ENCODE data around the gene BTBD17. TPM values are rescaled to one million over a fixed set of nuclear protein-coding genes. Genes with fewer than 3 reads are reported as not detected.

BTBD17 gene
- total RNA-seq, 8 experiments from 2014 or later: 1.4 to 20.4 (median 4.1) TPM; not detected in 3

GRCh38 chr17:74339537-74340195 lies 22.0 kb downstream of the BTBD17 start:
- WGBS, 10 experiments: 0 to 100% (median 72%) methylated on average over 1 to 4 of the region's 19 CpGs; no CpG with 5 or more reads in 2 of the 10 experiments
- Histone ChIP-seq H3K27ac (no peak overlapping the region), H3K4me3 (no peak overlapping the region), H3K4me1 (replicated peaks in 1 of 2) (peaks cover 7 to 25% of the 10 kb centered on the region in 2 donors)
- in situ Hi-C loops (cut with MboI; ENCODE audit: low pct_unique_long_range_greater_than_20kb in 2 of 9, low sequenced_read_pairs in 9 of 9, unreplicated experiment in 9 of 9): no loop called here
- ATAC-seq (replicated peaks in 6 of 8): no peak

- in situ Hi-C loops (cut with MboI; ENCODE audit: low pct_unique_long_range_greater_than_20kb in 2 of 9, low sequenced_read_pairs in 9 of 9, unreplicated experiment in 9 of 9): no loop called here
- 44 to 81% (median 74%) methylated on average over 1 to 4 of the region's 12 CpGs; no CpG with 5 or more reads in 5 of the 10 experiments for WGBS, 10 experiments
- Histone ChIP-seq H3K4me3 (no peak overlapping the region), H3K4me1 (replicated peaks in 1 of 2) (peaks cover 2 to 19% of the 10 kb centered on the region in 2 donors), H3K27ac (no peak overlapping the region)
- ATAC-seq (replicated peaks in 6 of 8): no peak
Observed at GRCh38 chr17:74337834-74338500, 23.7 kb downstream of the BTBD17 start.

DNA sequence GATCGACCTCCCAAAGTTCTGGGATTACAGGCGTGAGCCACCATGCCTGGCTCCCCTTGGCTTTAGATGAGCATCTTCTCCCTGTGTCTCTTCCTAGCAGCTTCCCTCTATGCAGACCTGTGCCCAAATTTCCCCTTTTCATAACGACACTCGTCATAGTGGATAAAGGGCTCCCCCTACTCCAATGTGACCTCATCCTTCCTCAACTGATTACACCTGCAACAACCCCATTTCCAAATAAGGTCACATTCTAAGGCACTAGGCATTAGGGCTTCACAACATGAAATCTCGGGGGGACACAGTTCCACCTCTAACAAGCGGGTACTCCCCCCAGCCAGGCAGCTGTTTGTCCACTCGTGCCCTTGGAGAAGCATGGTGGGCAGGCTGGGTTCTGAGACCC lies 25.4 kb downstream of the BTBD17 start:
- ATAC-seq (replicated peaks in 6 of 8): no peak
- Histone ChIP-seq H3K4me3 (no peak overlapping the region), H3K4me1 (replicated peaks in 1 of 2) (peaks cover 9 to 29% of the 10 kb centered on the region in 2 donors), H3K27ac (no peak overlapping the region)
- in situ Hi-C loops (cut with MboI; ENCODE audit: low pct_unique_long_range_greater_than_20kb in 2 of 9, low sequenced_read_pairs in 9 of 9, unreplicated experiment in 9 of 9): no loop called here
- 9 to 96% (median 69%) methylated on average over 3 to 6 of the region's 7 CpGs; no CpG with 5 or more reads in 4 of the 10 experiments for WGBS, 10 experiments

- peaks cover 9 to 27% of the 10 kb centered on the region in 2 donors for H3K4me1 ChIP-seq (replicated peaks in 1 of 2)
- WGBS, 10 experiments: 22 to 60% (median 54%) methylated on average over 1 to 4 of the region's 5 CpGs; no CpG with 5 or more reads in 6 of the 10 experiments
- in situ Hi-C loops (cut with MboI; ENCODE audit: low pct_unique_long_range_greater_than_20kb in 2 of 9, low sequenced_read_pairs in 9 of 9, unreplicated experiment in 9 of 9): no loop called here
- no peak overlapping the region for H3K4me3 ChIP-seq
- H3K27ac ChIP-seq: no peak overlapping the region
- ATAC-seq (replicated peaks in 6 of 8): no peak
Observed at GRCh38 chr17:74335529-74336062, 26.1 kb downstream of the BTBD17 start.

- in situ Hi-C loops (cut with MboI; ENCODE audit: low pct_unique_long_range_greater_than_20kb in 2 of 9, low sequenced_read_pairs in 9 of 9, unreplicated experiment in 9 of 9): no loop called here
- Histone ChIP-seq H3K4me1 (replicated peaks in 1 of 2) (peaks cover 9 to 19% of the 10 kb centered on the region in 2 donors), H3K27ac (no peak overlapping the region), H3K4me3 (no peak overlapping the region)
- ATAC-seq (replicated peaks in 6 of 8): no peak
- 30 to 100% (median 71%) methylated on average over 1 to 2 of the region's 2 CpGs; no CpG with 5 or more reads in 3 of the 10 experiments for WGBS, 10 experiments
Observed at GRCh38 chr17:74334393-74335039, 27.2 kb downstream of the BTBD17 start.

GRCh38 chr17:74332763-74333283 lies 28.8 kb downstream of the BTBD17 start:
- peak overlapping the region in 1 of 2 donors; percentile 6 for H3K27ac ChIP-seq
- WGBS, 10 experiments: 10 to 100% (median 47%) methylated on average over 1 to 7 of the region's 11 CpGs; no CpG with 5 or more reads in 5 of the 10 experiments
- H3K4me3 ChIP-seq: no peak overlapping the region
- in situ Hi-C loops (cut with MboI; ENCODE audit: low pct_unique_long_range_greater_than_20kb in 2 of 9, low sequenced_read_pairs in 9 of 9, unreplicated experiment in 9 of 9): no loop called here
- peaks cover 9 to 17% of the 10 kb centered on the region in 2 donors for H3K4me1 ChIP-seq (replicated peaks in 1 of 2)
- ATAC-seq (replicated peaks in 6 of 8): peak in 6 of 8 experiments; percentile 31 to 79 (median 73)

GRCh38 chr17:74332017-74332650 lies 29.5 kb downstream of the BTBD17 start:
- Histone ChIP-seq H3K4me3 (no peak overlapping the region), H3K4me1 (replicated peaks in 1 of 2) (peaks cover 9 to 17% of the 10 kb centered on the region in 2 donors), H3K27ac (peak overlapping the region in 1 of 2 donors; percentile 6)
- peak in 3 of 8 experiments; percentile 3 to 6 (median 5) for ATAC-seq (replicated peaks in 6 of 8)
- in situ Hi-C loops (cut with MboI; ENCODE audit: low pct_unique_long_range_greater_than_20kb in 2 of 9, low sequenced_read_pairs in 9 of 9, unreplicated experiment in 9 of 9): no loop called here
- WGBS, 10 experiments: 13 to 100% (median 60%) methylated on average over 1 to 4 of the region's 7 CpGs; no CpG with 5 or more reads in 5 of the 10 experiments

DNA sequence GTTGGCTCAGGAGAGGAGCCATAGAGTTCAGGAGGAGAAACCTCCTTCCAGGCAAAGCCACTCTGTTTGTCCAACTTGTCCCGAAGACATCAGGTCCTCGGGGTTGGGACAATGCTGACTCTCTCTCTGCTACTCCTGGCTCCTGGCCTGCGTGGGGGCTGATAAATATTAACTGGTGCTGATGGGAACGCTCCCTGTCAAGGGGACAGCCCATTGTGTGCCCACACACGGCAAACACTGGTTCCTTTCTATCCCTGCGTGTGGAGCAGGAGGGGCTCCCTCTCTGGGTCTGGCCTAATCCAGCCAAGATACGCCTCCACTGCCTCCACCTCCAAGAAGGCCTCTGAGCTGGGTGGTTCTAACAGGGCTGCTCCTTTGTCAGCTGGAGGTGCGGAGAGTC lies 31.2 kb downstream of the BTBD17 start:
- WGBS, 10 experiments: 20 to 60% (median 25%) methylated on average over 1 to 4 of the region's 8 CpGs; no CpG with 5 or more reads in 5 of the 10 experiments
- no peak overlapping the region for H3K27ac ChIP-seq
- H3K4me3 ChIP-seq: no peak overlapping the region
- no peak for ATAC-seq (replicated peaks in 6 of 8)
- peaks cover 18 to 22% of the 10 kb centered on the region in 2 donors for H3K4me1 ChIP-seq (replicated peaks in 1 of 2)
- in situ Hi-C loops (cut with MboI; ENCODE audit: low pct_unique_long_range_greater_than_20kb in 2 of 9, low sequenced_read_pairs in 9 of 9, unreplicated experiment in 9 of 9): no loop called here

DNA sequence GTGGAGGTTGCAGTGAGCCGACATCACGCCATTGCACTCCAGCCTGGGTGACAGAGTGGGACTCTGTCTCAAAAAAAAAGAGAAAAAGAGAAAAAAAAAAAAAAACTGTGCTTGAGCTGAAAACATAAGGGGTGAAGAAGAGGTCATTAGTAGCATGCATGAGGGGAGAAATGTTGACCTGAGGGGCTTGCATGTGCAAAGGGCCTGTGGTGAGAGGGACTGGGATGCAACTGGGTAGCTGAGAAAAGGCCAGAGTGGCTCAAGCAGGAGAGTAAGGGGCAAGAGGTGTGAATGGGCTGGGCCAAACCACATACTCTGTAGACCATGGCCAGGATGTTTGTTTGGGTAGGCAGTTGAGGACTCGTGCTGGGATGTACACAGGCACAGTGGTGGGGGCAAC lies 32.3 kb downstream of the BTBD17 start:
- Histone ChIP-seq H3K4me1 (replicated peaks in 1 of 2) (peaks cover 18 to 22% of the 10 kb centered on the region in 2 donors), H3K4me3 (no peak overlapping the region), H3K27ac (no peak overlapping the region)
- in situ Hi-C loops (cut with MboI; ENCODE audit: low pct_unique_long_range_greater_than_20kb in 2 of 9, low sequenced_read_pairs in 9 of 9, unreplicated experiment in 9 of 9): no loop called here
- no peak for ATAC-seq (replicated peaks in 6 of 8)
- 45 to 100% (median 80%) methylated on average over 1 to 3 of the region's 3 CpGs; no CpG with 5 or more reads in 3 of the 10 experiments for WGBS, 10 experiments

GRCh38 chr17:74328487-74328886 lies 33.2 kb downstream of the BTBD17 start:
- no peak overlapping the region for H3K27ac ChIP-seq
- 60 to 100% (median 92%) methylated on average over 1 to 3 of the region's 3 CpGs; no CpG with 5 or more reads in 4 of the 10 experiments for WGBS, 10 experiments
- H3K4me3 ChIP-seq: no peak overlapping the region
- no peak for ATAC-seq (replicated peaks in 6 of 8)
- in situ Hi-C loops (cut with MboI; ENCODE audit: low pct_unique_long_range_greater_than_20kb in 2 of 9, low sequenced_read_pairs in 9 of 9, unreplicated experiment in 9 of 9): no loop called here
- H3K4me1 ChIP-seq (replicated peaks in 1 of 2): peaks cover 18 to 21% of the 10 kb centered on the region in 2 donors

DNA sequence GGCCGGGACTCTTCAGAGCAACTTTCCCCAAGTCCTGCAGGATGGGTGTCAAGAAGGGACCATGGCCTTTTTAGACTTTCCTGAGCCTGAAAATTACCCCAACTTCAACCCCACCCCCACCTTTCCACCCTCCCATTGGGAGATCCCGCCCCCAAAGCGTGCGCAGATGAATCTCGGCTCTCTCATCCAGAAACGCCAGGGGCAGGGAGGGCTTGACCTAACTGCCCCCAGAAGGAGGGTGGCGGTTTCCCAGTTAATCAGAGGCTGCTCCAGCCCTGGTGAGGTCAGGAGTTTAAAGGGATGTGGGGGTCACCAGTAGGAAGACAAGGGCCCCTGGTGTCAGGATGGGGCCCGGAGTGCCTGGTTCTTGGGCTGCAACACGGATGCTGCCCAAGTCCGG lies 35.2 kb downstream of the BTBD17 start:
- ATAC-seq (replicated peaks in 6 of 8): peak in 1 of 8 experiments; percentile 5
- peak overlapping the region in 1 of 5 donors; percentile 10 for H3K4me3 ChIP-seq
- in situ Hi-C loops (cut with MboI; ENCODE audit: low pct_unique_long_range_greater_than_20kb in 2 of 9, low sequenced_read_pairs in 9 of 9, unreplicated experiment in 9 of 9): no loop called here
- peaks cover 5 to 9% of the 10 kb centered on the region in 2 donors for H3K4me1 ChIP-seq (replicated peaks in 1 of 2)
- WGBS, 10 experiments: no CpG with 5 or more reads among the region's 10 CpGs
- no peak overlapping the region for H3K27ac ChIP-seq

- WGBS, 10 experiments: no CpG with 5 or more reads among the region's 73 CpGs
- in situ Hi-C loops (cut with MboI; ENCODE audit: low pct_unique_long_range_greater_than_20kb in 2 of 9, low sequenced_read_pairs in 9 of 9, unreplicated experiment in 9 of 9): no loop called here
- Histone ChIP-seq H3K4me1 (replicated peaks in 1 of 2) (peaks cover 5 to 9% of the 10 kb centered on the region in 2 donors), H3K27ac (no peak within 1 kb of the TSS), H3K4me3 (peak within 1 kb of the TSS in 4 of 5 donors; percentile 9 to 17 (median 12))
- peak; percentile 77 to 95 (median 81) for ATAC-seq (replicated peaks in 6 of 8)
Observed at GRCh38 chr17:74325743-74326379, 35.8 kb downstream of the BTBD17 start, which contains the start of gene KIF19. KIF19 (plus strand) TSS chr17:74326226; CDS start chr17:74326350, 124 bp downstream.
